HG03095 (cell line): Measurements from ENCODE around the gene ORAI3.
A peak's percentile ranks its signal among the peaks of the same experiment; 100 is the strongest.

Experiments
- ATAC-seq: cut with Tn5 transposase; IDR thresholded peaks from one replicate; pipeline ENCODE4 v1.9.1; 2021; ENCODE audit warnings: moderate library complexity; ENCODE audit not compliant: unreplicated experiment

The ORAI3 gene

DNA sequence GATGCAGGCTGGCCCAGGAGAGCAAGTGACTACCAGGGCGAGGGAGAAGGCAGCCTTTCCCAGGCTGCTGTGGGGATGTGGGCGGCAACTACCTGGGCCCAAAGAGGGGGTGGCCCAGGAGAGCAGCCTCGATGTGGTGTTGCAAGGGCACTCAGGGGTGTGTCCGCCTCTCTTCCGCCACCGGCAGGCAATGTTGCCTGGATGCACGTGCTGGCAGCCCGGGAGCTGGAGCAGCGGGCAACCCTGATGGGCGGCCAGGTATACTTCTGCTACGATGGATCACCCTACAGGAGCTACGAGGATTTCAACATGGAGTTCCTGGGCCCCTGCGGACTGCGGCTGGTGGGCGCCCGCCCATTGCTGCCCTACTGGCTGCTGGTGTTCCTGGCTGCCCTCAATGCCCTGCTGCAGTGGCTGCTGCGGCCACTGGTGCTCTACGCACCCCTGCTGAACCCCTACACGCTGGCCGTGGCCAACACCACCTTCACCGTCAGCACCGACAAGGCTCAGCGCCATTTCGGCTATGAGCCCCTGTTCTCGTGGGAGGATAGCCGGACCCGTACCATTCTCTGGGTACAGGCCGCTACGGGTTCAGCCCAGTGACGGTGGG is 38.8 kb downstream of the ORAI3 start:
- ATAC-seq: no peak

DNA sequence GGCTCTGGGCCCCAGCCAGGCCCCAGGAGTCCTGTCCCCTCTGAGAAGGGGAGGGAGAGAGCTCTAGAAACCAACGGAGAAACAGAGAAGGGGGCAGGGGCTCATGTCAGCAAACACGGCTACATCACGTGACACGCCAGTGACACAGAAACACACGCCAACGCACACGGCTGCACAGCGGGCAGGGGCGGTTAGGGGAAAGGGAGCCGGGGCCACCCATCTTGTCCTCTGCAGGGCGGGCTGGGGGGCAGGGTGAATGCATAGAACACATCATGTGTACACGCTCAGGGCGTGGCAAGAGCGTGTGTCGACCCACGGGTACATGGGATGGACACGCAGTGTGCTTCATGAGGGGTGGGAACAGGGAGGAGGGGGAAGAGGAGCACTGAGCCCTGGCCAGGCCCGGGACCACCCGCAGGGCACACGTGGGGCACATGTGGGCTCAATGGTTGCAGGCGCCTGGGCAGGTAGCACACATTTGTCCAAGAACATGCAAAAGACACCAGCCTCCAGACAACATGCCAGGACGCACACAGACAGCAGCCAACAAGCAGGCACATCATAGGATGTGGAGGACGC is 40.7 kb downstream of the ORAI3 start:
- ATAC-seq: no peak

DNA sequence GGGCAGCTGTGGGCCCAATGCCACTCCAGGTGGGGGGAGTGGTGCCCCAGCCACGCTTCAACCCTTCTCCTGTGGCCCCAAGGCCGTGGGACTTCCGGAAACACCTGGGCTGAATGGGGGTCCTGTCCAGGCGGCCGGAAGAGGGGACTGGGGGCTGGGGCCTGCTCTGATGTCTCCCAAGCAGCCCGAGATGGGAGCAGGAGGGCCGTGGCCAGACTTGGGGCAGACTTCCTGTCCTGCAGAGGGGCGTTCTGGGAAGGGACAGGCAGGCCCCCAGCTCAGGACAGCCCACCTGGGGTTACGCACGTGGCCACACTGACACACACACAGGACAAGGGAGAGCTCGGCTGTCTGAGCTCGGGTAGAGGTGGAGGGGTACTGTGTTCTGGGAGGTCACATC is 41.2 kb downstream of the ORAI3 start:
- no peak for ATAC-seq

DNA sequence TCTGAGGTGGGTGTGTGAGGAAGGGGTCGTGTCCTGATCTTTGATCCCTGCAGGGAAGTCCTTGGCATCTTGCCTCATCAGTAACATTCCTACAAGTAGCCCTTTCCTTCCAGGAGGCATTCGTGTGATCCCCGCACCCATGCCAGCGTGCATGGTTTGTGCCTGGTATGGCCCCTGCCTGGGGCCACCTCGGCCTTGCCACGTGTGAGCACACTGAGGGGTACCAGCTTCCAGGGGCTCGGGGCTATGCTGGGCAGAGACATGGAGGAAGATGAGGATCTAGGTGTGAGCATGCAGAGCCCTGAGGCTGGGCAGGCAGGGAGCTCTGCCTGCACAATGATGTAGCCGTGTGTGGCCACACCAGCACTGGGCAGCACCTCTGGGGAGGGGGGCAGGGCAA is 42.2 kb downstream of the ORAI3 start:
- no peak for ATAC-seq

DNA sequence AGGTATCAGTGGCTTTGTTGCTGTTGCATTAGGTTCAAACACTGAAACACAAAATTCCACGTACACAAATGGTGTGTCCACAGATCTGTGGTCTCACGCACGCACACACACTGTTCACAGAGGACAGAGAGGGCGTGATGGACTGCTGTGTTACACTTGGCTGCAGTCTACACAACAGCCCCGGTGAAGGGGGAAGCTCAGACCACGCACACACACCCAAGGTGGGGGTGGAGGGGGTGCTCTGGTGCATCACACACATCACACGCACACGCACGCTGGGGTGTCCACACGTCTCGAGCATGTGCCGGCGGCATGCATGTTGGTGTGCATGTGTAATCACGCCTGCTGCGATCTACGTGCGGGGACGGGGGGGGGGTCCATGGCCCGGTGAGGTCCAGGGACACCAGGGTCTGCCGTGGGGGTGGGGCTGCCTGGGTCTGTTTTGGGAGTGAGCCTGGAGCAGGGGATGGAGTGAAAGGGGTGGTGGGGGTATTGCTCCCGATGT is 43.5 kb downstream of the ORAI3 start:
- ATAC-seq: no peak

DNA sequence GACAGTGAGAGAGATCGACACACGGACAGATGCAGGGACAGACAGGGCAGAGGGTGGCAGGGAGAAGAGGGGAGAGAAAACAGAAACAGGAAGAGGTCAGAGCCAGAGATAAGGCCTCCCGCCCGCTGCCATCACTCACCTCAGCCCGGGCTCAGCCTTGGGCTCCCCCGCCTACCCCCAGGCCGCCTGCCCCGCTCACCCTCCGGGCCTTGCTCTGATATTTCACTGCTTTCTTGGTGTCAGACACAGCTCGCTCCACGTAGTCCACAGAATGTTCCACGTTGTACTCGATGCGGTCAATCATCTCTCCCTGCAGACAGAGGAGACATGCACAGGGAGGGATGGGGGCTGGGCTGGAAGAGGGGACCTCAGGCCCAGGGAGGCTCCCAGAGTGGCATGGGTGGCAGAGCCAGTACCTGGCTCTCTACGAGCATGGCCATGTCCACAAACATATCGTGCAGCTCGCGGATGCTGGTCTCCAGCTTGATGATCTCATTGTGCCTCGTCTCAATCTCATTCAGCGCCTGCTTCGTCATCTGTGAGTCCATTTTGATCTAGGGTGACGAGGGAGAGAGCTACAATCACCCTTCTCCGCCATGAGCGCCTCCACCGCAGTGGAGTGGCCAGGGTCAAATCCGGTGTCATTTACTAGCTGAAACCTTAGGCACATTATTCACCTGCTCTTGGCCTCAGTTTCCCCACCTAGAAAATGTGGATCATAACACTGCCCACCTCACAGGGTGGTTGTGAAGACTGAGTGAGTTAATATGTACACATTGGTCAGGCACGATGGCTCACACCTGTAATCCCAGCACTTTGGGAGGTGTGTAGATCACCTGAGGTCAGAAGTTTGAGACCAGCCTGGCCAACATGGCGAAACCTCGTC is 44.3 kb downstream of the ORAI3 start:
- no peak for ATAC-seq

DNA sequence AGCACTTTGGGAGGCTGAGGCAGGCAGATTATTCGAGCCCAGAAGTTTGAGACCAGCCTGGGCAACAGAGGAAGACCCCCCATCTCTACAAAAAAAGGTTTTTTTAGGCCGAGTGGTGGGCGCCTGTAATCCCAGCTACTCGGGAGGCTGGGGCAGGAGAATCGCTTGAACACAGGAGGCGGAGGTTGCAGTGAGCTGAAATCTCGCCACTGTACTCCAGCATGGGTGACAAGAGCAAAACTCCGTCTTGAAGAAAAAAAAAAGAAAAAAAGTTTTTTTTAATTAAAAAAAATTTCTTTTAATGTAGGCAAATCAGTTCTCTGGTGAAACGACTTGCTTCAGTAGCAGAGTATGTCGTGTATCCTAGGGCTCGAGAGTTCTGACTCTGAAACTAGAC is 47.1 kb downstream of the ORAI3 start:
- ATAC-seq: peak; percentile 7

DNA sequence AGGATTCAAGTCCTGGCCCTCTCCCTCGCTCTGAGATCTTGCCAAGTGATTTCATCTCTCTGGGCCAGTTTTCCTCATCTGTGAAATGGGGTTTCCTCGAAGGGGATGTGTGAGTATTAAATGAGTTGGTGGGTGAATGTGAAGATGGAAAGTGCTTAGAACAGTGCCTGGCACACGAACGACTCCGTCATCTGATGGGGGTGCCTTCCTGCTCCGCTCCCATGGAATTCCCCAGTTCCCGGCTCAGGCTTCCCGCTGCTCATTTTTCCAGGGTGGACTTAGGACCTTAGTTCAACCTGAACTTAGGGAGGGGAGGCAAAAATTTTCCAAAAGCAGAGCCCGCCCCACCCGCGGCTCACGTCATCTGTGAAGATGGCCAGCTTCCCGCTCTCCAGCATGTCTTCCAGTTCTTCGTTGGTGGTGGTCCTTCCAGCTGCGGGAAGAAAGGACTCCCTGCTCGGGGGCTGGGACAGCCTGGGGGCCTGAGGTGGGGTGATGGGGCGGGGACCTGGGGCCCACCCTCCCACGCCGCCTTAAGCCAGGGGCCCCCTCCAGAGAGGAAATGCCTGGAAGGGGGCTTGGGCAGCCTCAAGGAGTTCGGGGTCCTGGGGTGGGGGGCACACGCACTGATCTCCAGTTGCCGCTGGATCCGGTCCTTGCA is 47.6 kb downstream of the ORAI3 start:
- peak; percentile 11 for ATAC-seq

DNA sequence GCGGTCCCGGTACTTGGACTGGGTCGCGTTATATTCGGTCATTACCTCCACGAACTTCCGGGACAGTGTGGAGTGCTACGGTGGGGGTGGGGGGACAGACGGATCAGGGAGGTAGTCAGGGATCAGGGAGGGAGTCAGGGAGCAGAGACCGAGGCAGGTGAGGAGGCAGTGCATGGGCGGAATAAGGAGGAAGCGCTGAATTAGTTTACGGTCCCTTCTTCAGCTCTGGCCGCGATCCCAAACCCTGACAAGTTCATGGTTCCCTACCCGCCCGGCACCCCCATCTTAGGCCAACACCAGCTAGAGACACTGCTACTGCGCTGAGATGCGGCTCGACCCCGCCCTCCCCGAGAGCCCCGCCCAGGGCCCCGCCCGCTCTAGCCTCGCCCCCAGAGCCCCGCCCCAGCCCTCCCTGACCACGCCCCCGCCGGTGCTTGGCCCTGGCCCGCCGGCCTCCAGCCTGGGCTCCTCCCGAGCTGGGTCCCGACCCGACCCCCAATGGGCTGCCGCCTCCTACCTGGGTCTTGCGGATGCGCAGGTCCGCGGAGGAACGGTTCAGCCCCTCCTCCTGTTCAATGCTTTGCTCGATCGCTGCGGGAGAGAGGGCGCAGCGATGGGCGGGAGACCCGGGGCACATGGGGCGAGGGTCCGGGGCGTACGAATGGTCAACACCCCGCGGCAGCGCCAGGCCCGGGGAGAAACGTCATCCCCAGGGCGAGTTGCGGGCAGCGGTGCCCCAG is 48.3 kb downstream of the ORAI3 start:
- ATAC-seq: peak; percentile 64

DNA sequence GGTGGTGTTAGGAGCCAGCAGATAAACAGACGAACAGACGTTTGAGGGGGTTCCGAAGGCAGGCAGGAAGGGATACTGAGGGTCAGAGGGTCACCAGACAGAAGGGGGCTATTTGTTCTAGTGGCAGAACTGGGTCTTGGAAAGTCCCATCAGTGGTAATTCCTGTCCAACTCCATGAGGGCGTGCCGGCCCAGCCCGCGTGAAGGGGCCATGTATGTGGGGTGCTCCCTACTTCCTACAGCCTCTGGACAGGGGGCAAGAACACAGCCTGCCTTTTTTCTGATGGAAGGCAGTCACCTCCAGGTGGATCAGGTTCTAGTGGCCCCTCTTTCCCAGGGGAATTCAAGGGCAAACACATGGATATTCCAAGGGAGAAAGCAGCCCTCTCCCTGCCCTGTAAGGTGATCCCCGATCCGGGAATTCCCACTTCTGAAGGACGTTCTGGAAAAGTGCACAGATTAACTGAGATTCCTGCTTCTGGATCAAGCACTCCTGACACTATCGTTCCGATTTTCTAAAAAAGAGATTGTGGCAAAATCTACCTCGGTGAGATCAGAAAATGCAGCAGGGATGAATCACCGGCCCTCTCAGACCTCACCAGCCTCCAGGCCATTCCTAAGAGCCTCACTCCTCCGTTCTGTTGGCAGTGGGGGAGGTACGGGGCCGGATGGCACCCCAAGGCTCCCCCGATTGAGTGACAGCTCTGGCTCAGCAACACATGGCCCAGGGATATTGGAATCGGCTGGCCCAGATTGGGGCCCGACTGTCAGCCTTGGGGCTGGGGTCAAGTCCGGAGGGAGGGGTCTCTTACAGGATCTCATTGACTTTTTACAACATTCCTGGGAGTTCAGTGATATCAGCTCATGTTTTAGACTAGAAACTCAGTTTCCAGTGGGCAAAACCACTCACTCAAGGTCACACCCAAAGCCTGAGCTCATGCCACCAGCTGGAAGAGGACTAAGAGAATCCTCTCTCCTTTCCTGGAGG is 49.1 kb downstream of the ORAI3 start:
- no peak for ATAC-seq

DNA sequence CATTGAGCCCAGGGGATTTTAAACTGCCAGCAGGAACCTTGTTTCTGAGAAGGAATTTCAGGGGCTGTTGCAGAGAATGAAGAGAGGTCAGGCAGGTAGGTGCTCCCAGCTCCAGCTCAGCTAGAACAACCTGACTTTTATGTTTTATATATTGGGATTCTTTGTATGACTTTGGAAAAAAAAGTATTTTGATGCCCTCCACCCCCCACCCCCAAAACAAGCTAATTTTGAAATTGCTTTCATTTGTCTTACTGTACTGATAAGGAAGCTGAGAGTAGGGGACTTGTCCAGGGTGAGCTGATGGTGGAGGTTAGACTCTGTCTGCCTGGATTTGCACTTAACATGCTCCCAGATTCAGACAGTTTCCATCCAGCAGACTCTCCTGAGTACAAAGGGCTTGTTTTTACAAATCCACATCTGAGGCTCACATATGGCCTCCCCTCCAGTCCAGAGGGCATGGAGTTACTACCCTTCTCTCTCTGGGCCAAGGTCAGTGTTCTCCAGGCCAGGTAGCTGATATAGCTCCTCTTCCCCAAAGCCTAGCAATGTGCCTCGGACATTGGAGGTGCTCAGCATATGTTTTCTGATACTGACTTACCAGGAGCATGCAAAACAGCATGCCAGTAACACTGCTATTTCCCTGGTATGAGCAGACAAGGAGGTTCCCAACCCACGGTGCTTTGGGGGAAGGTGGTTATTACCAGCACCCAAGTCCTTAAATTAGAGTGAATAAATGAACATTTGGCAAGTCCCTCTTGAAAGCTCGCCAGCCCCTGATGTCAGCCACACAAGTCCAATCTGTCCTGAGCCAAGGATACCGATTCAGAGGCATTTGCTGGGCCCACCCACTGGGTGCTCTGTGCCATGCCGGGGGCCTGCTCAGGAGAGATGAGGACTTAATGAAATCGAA is 50.2 kb downstream of the ORAI3 start:
- ATAC-seq: no peak

DNA sequence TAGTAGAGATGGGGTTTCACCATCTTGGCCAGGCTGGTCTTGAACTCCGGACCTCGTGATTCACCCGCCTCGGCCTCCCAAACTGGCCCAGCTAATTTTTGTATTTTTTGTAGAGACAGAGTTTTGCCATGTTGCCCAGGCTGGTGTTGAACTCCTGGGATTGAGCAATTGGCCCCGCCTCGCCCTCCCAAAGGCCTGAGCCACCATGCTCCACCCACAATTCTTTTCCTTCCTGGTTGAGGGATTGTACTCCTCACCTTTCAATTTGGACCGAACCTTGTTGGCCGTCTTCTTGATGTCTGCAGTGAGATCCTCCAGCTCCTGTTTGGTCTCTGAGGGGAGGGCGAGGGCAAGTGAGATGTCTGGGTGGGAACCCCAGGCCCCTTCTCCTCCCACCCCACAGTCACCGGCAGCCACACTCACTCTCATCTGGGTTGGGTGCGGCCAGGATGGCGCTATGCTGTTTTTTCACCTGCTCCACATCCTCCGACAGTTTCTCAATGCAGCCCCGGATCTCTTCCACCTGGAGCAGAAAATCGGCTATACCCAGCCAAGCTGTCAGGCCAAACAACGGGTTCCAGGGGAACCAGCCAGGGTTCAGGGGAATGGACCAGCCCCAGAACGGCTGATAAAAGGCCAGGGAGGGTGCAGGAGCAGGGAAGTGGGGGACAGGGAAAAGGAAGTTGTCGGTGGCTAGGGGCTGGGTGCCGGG is 52.0 kb downstream of the ORAI3 start:
- ATAC-seq: no peak

DNA sequence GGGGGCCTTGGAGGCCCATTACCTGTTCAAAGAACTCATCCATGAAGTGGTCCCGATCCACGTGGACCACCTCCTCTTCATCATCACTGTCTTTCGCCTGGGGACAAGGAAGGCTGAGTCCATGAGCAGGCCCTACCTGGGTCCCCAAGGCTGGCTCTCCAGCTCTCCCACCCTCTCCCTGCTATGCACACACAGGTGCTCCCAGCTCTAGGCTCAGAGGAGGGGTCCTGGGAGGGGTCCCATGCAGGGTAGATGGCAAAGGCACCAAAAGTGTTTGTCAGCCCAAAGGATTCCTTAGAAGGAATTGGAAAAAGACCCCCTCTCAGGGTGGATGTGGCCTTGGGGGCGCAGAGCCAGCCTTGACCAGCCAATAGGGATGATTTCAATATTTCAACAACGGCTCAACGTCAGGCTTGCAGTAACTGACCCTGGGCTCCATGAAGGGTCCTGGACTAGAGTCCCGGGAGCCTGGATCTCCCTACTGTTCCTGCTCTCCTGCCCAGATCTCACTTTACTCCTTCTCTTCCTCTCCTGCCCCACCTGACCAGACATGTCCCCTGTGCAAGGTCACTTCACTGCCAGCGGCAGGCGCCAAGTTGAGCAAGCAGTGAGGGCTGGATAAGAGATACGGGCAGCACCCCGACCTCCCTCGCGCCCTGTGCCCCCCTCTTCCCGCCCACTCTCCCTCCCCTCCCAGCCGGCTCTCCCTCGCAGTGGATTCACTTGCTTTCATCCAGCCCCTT is 52.8 kb downstream of the ORAI3 start:
- ATAC-seq: no peak

DNA sequence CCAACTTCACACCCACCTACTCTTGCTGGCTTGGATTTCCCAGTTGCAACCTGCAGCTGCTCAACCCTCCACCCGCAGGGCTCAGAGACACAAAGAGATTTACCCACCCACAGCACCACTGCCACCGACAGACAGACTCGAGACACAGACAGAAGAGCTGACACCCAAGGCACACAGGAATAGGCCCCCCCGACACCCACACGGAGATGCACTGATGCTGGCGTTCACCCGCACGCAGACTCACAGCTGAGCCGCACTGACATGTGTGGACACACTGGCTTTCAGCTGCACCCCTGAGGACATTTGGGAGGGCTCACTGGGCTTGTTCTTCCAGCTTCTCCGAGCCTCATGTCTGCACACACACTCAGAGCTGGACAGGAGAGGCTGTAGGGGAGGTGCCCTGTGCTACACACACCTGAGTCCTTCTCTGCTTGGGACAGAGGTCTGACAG is 53.4 kb downstream of the ORAI3 start:
- ATAC-seq: no peak

DNA sequence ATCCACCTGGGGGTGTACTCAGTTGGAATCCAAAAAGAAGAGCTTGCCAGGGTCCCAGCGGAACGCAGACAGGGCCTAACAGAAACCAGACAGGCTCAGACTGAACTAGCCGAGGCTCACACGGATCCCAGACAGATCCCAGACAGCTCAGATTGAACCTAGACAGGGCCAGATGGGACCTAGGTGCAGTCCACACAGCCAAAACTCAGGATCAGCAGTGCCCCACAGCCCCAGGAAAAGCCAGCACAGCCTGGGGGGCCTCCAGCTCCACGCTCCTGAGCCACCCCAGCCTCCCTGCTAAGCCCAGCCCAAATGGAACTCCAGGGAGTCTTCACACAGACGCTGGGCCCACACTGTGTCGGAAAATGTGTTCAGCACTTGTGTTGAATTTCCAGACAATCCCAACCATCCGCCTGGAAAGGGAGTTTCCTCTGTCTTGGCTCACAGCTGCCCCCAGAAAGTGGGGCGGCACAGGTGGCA is 54.0 kb downstream of the ORAI3 start:
- no peak for ATAC-seq

DNA sequence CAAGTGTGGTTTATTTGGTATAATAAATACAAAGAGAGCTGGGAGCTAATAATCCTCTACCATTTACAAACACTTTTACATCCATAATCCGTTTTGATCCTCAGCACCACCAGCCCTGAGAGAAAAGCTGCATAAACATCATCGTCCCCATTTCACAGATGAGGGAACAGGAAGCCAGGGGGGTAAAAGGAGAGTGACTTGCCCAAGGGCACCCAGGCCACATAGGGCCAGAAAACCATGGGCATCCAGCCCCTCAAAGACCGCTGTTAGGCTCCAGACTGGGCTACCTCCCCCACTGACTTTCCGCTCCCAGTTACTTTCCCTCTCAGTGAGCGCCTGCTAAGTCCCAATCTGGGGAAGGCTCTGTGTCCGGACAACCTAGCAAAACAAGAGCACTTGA is 54.9 kb downstream of the ORAI3 start:
- ATAC-seq: no peak
